HL-60 (cell line): ENCODE results near the gene MOCOS.

Experiments
- GABPA ChIP-seq: IDR thresholded peaks from 2 replicates; pipeline ENCODE4 v1.6.1; 2012; ENCODE audit warnings: low read depth
- TF ChIP-seq, protein P1 (sequence below): IDR thresholded peaks from one replicate; pipeline ENCODE4 v1.5.1; 2011; ENCODE audit warnings: low read length, control low read depth, inconsistent platforms; ENCODE audit not compliant: insufficient read depth
- TF ChIP-seq, protein P2 (sequence below): IDR thresholded peaks from 2 replicates; pipeline ENCODE4 v1.6.1; 2012; ENCODE audit warnings: low read depth; ENCODE audit not compliant: insufficient replicate concordance

DNA sequence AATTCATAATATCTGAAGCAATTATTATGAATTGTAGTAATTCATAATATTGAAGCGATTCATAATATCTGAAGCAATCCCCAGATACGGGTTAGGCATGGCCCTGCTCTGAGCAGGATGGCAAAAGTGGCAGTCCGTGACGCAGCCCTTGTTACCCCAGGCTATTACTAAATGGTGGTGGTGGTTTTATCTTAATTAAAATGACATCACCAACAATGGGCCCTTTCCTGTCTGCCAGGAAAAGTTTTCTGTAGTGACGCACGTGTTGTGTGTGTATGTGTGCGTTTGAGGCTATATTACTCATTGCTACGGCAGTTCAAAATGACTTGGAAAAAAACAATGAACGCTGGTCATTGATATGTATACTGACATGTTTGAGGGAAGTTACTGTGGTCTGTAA lies 10.6 kb upstream of the MOCOS start:
- TF ChIP-seq, protein P1, sequence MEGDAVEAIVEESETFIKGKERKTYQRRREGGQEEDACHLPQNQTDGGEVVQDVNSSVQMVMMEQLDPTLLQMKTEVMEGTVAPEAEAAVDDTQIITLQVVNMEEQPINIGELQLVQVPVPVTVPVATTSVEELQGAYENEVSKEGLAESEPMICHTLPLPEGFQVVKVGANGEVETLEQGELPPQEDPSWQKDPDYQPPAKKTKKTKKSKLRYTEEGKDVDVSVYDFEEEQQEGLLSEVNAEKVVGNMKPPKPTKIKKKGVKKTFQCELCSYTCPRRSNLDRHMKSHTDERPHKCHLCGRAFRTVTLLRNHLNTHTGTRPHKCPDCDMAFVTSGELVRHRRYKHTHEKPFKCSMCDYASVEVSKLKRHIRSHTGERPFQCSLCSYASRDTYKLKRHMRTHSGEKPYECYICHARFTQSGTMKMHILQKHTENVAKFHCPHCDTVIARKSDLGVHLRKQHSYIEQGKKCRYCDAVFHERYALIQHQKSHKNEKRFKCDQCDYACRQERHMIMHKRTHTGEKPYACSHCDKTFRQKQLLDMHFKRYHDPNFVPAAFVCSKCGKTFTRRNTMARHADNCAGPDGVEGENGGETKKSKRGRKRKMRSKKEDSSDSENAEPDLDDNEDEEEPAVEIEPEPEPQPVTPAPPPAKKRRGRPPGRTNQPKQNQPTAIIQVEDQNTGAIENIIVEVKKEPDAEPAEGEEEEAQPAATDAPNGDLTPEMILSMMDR = no peak
- TF ChIP-seq GABPA = no peak
- TF ChIP-seq, protein P2, sequence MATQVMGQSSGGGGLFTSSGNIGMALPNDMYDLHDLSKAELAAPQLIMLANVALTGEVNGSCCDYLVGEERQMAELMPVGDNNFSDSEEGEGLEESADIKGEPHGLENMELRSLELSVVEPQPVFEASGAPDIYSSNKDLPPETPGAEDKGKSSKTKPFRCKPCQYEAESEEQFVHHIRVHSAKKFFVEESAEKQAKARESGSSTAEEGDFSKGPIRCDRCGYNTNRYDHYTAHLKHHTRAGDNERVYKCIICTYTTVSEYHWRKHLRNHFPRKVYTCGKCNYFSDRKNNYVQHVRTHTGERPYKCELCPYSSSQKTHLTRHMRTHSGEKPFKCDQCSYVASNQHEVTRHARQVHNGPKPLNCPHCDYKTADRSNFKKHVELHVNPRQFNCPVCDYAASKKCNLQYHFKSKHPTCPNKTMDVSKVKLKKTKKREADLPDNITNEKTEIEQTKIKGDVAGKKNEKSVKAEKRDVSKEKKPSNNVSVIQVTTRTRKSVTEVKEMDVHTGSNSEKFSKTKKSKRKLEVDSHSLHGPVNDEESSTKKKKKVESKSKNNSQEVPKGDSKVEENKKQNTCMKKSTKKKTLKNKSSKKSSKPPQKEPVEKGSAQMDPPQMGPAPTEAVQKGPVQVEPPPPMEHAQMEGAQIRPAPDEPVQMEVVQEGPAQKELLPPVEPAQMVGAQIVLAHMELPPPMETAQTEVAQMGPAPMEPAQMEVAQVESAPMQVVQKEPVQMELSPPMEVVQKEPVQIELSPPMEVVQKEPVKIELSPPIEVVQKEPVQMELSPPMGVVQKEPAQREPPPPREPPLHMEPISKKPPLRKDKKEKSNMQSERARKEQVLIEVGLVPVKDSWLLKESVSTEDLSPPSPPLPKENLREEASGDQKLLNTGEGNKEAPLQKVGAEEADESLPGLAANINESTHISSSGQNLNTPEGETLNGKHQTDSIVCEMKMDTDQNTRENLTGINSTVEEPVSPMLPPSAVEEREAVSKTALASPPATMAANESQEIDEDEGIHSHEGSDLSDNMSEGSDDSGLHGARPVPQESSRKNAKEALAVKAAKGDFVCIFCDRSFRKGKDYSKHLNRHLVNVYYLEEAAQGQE = no peak
